ENCODE data around the gene AURKAIP1. TPM values are rescaled to one million over a fixed set of nuclear protein-coding genes. Genes with fewer than 3 reads are reported as not detected.

AURKAIP1 gene
- total and polyA plus RNA-seq, 2 of the 13 experiments (the other 11 are each of a cell fraction or from before 2014, with no cell fraction given): 69.5 to 175 TPM

DNA sequence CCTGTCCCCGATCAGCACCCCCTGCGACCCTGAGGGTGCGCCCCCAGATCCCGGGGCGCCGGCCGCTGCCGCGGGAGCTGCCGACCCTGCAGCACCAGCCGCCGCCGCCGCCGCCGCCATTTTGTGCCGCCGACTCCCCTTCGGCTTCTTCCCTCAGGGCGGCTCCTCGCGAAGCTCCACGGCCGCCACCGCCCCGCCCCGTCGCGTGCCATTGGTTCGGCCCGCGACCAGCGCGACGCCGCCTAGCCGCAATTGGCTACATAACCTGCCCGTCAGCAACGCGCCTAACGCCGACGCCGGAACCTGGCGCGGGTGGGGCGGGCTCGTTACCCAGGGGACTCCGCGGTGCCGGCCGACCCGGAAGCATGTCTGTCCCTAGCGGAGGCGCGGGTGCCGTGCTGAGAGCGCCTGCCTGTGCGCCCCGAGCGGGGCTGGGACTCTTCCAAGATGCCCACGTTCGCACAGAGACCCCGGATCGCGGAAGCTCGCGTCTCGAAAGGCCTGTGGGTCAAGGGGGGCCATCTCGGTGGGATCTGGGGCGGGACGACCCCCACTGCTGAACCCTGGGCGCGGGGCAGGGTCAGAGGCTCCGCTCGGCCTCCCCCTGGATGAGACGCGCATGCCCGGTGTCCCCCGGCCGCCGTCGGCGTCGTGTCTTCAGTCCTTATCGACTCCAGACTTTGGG lies 24.3 kb upstream of the AURKAIP1 start, which contains the start of gene CCNL2 (continued):
- no peak for TF ChIP-seq ZFYVE20 (CRISPR knock-in tag; IDR thresholded peaks at IDR 0.05; ENCODE audit: borderline replicate concordance, low read depth)
- 0 out of 2 replicates have a peak, but pooled peaks have one; percentile 27 for TF ChIP-seq ZNF777 (CRISPR knock-in tag; IDR thresholded peaks at IDR 0.05)
- TF ChIP-seq, protein P1, sequence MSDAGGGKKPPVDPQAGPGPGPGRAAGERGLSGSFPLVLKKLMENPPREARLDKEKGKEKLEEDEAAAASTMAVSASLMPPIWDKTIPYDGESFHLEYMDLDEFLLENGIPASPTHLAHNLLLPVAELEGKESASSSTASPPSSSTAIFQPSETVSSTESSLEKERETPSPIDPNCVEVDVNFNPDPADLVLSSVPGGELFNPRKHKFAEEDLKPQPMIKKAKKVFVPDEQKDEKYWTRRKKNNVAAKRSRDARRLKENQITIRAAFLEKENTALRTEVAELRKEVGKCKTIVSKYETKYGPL (CRISPR knock-in tag; IDR thresholded peaks at IDR 0.05): no peak; the same call in 1 of the 2 replicates
- peak; percentile 45; the same call in 1 of the 2 replicates for TF ChIP-seq NFKB2 (CRISPR knock-in tag; IDR thresholded peaks at IDR 0.05; ENCODE audit: borderline replicate concordance)
- no peak for TF ChIP-seq MAFF (IDR thresholded peaks at IDR 0.05; ENCODE audit: low read depth, low read length)
- no peak for TF ChIP-seq ZNF20 (CRISPR knock-in tag; IDR thresholded peaks at IDR 0.05)
- TF ChIP-seq, protein P2, sequence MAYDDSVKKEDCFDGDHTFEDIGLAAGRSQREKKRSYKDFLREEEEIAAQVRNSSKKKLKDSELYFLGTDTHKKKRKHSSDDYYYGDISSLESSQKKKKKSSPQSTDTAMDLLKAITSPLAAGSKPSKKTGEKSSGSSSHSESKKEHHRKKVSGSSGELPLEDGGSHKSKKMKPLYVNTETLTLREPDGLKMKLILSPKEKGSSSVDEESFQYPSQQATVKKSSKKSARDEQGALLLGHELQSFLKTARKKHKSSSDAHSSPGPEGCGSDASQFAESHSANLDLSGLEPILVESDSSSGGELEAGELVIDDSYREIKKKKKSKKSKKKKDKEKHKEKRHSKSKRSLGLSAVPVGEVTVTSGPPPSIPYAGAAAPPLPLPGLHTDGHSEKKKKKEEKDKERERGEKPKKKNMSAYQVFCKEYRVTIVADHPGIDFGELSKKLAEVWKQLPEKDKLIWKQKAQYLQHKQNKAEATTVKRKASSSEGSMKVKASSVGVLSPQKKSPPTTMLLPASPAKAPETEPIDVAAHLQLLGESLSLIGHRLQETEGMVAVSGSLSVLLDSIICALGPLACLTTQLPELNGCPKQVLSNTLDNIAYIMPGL (CRISPR knock-in tag; IDR thresholded peaks at IDR 0.05; ENCODE audit: borderline replicate concordance in 1 of 2, low read depth in 1 of 2): peak; percentile 52 to 93; a peak in 3 of 4 replicates
- TF ChIP-seq ZNF496 (CRISPR knock-in tag; IDR thresholded peaks at IDR 0.05; ENCODE audit: insufficient replicate concordance): no peak
- 0 out of 2 replicates have a peak, but pooled peaks have one; percentile 63 for TF ChIP-seq YEATS4 (CRISPR knock-in tag; IDR thresholded peaks at IDR 0.05; ENCODE audit: borderline replicate concordance)
- no peak for TF ChIP-seq ZNF773 (CRISPR knock-in tag; IDR thresholded peaks at IDR 0.05; ENCODE audit: borderline replicate concordance)
- TF ChIP-seq HOXA7 (CRISPR knock-in tag; IDR thresholded peaks at IDR 0.05): no peak
- TF ChIP-seq REXO4 (CRISPR knock-in tag; IDR thresholded peaks at IDR 0.05; ENCODE audit: borderline replicate concordance): no peak
- 0 out of 2 replicates have a peak, but pooled peaks have one; percentile 65 for TF ChIP-seq ZBTB20 (CRISPR knock-in tag; IDR thresholded peaks at IDR 0.05; ENCODE audit: borderline replicate concordance, low read depth)
- TF ChIP-seq ZNF841 (CRISPR knock-in tag; IDR thresholded peaks at IDR 0.05; ENCODE audit: borderline replicate concordance): no peak
- TF ChIP-seq ZBTB3 (CRISPR knock-in tag; IDR thresholded peaks at IDR 0.05; ENCODE audit: borderline replicate concordance, low read depth): peak; percentile 73; the same call in 1 of the 2 replicates
- TF ChIP-seq, protein P3, sequence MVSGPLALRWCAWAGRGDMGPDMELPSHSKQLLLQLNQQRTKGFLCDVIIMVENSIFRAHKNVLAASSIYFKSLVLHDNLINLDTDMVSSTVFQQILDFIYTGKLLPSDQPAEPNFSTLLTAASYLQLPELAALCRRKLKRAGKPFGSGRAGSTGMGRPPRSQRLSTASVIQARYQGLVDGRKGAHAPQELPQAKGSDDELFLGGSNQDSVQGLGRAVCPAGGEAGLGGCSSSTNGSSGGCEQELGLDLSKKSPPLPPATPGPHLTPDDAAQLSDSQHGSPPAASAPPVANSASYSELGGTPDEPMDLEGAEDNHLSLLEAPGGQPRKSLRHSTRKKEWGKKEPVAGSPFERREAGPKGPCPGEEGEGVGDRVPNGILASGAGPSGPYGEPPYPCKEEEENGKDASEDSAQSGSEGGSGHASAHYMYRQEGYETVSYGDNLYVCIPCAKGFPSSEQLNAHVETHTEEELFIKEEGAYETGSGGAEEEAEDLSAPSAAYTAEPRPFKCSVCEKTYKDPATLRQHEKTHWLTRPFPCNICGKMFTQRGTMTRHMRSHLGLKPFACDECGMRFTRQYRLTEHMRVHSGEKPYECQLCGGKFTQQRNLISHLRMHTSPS (CRISPR knock-in tag; IDR thresholded peaks at IDR 0.05; ENCODE audit: low read depth): no peak; the same call in 1 of the 2 replicates
- no peak for TF ChIP-seq MTF2 (CRISPR knock-in tag; IDR thresholded peaks at IDR 0.05; ENCODE audit: borderline replicate concordance)
- TF ChIP-seq, protein P4, sequence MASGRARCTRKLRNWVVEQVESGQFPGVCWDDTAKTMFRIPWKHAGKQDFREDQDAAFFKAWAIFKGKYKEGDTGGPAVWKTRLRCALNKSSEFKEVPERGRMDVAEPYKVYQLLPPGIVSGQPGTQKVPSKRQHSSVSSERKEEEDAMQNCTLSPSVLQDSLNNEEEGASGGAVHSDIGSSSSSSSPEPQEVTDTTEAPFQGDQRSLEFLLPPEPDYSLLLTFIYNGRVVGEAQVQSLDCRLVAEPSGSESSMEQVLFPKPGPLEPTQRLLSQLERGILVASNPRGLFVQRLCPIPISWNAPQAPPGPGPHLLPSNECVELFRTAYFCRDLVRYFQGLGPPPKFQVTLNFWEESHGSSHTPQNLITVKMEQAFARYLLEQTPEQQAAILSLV (CRISPR knock-in tag; IDR thresholded peaks at IDR 0.05; ENCODE audit: borderline replicate concordance): peak; percentile 58; the same call in 1 of the 2 replicates
- TF ChIP-seq ZFP41 (CRISPR knock-in tag; IDR thresholded peaks at IDR 0.05; ENCODE audit: borderline replicate concordance): no peak
- TF ChIP-seq, protein P5, sequence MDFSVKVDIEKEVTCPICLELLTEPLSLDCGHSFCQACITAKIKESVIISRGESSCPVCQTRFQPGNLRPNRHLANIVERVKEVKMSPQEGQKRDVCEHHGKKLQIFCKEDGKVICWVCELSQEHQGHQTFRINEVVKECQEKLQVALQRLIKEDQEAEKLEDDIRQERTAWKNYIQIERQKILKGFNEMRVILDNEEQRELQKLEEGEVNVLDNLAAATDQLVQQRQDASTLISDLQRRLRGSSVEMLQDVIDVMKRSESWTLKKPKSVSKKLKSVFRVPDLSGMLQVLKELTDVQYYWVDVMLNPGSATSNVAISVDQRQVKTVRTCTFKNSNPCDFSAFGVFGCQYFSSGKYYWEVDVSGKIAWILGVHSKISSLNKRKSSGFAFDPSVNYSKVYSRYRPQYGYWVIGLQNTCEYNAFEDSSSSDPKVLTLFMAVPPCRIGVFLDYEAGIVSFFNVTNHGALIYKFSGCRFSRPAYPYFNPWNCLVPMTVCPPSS (IDR thresholded peaks at IDR 0.05): no peak
- TF ChIP-seq ZNF672 (CRISPR knock-in tag; IDR thresholded peaks at IDR 0.05): no peak
- no peak for TF ChIP-seq ZNF569 (CRISPR knock-in tag; IDR thresholded peaks at IDR 0.05; ENCODE audit: borderline replicate concordance)
